HCT116 (cell line): ENCODE results near the gene TRMT2A. TPM values are rescaled to one million over a fixed set of nuclear protein-coding genes. Genes with fewer than 3 reads are reported as not detected.

Experiments
- ATAC-seq: fragments of 200-7000 bp; cut with Tn5 transposase; 2 replicates; pipeline ENCODE4 v1.9.1; 2020; ENCODE audit warnings: mild to moderate bottlenecking, moderate library complexity
- BruUV-seq: library from RNA; stranded (reverse); fragments of 400-500 nt; replicated peaks from 2 replicates; lab custom pipeline; 2021; lab: Mats Ljungman, UMichigan
- CTCF ChIA-PET: fragments of 300-600 bp; sonication (Branson Sonifier 250); formaldehyde crosslinking; loops from one replicate; lab custom pipeline; 2021; ENCODE audit warnings: antibody characterized with exemption; lab: Charles Lee
- POLR2A ChIA-PET: fragments of 300-600, 350-600 bp; sonication (Branson Sonifier 250); formaldehyde crosslinking; loops from one replicate; lab custom pipeline; 2021; ENCODE audit warnings: antibody characterized with exemption; lab: Charles Lee
- RAD21 ChIA-PET, 2 experiments: fragments of 300-600 bp; sonication (Branson Sonifier 250); formaldehyde crosslinking; loops; one replicate each; lab custom pipeline; 2023; ENCODE audit warnings: low total read pairs in 2 of 2; ENCODE audit not compliant: uncharacterized antibody in 2 of 2, unreplicated experiment in 2 of 2, low non-redundant PET in 1 of 2; lab: Charles Lee
- DNase-seq: peaks from one replicate; pipeline ENCODE4 v3.0.0-alpha.2; 2010; ENCODE audit warnings: low read depth, low spot score
- H2AFZ ChIP-seq: fragments of 200-600 bp; shearing (Covaris generic), sonication (generic); 2 replicates; pipeline ENCODE4 v1.6.1; 2017; ENCODE audit warnings: low read depth, mixed run types, mixed read lengths, antibody characterized with exemption, low read length; ENCODE audit not compliant: poor library complexity, severe bottlenecking
- H3K27ac ChIP-seq: 2 replicates; pipeline ENCODE4 v1.5.1; 2012; ENCODE audit warnings: low read depth, low read length
- H3K27me3 ChIP-seq: fragments of 200-600 bp; sonication (generic); 2 replicates; pipeline ENCODE4 v1.6.1; 2016; ENCODE audit warnings: mixed run types, low read length, mixed read lengths; ENCODE audit not compliant: insufficient read depth
- H3K36me3 ChIP-seq, 2 experiments: fragments of 200-500 bp in 1 of 2; fragments of 200-600 bp in 1 of 2; sonication (Bioruptor generic) in 1 of 2; sonication (generic) in 1 of 2; 2 replicates each; pipeline versions ENCODE4 v1.5.1 to v1.6.1; 2014 to 2016; ENCODE audit warnings: low read length in 2 of 2, inconsistent platforms in 1 of 2, mixed read lengths in 1 of 2, mixed run types in 1 of 2; ENCODE audit not compliant: insufficient read depth in 2 of 2, control insufficient read depth in 1 of 2
- H3K4me1 ChIP-seq, 2 experiments: fragments of 200-600 bp in 1 of 2; sonication (generic) in 1 of 2; 2 replicates each; pipeline versions ENCODE4 v1.5.1 to v1.6.1; 2012 to 2017; ENCODE audit warnings: low read length in 2 of 2, inconsistent platforms in 1 of 2, mild to moderate bottlenecking in 1 of 2, mixed read lengths in 1 of 2, mixed run types in 1 of 2, moderate library complexity in 1 of 2; ENCODE audit not compliant: insufficient read depth in 2 of 2, control insufficient read depth in 1 of 2
- H3K4me2 ChIP-seq: fragments of 200-600 bp; sonication (generic); 2 replicates; pipeline ENCODE4 v1.6.1; 2017; ENCODE audit warnings: mixed run types, low read length, mixed read lengths
- H3K4me3 ChIP-seq, 2 experiments: fragments of 200-600 bp in 1 of 2; sonication (generic) in 1 of 2; replicated peaks in 1 of 2; 2 replicates each; pipeline ENCODE4 v1.5.1; 2011 to 2016; ENCODE audit warnings: low read length in 2 of 2, control low read depth in 1 of 2, low read depth in 1 of 2, mild to moderate bottlenecking in 1 of 2, mixed read lengths in 1 of 2, mixed run types in 1 of 2
- H3K79me2 ChIP-seq: fragments of 200-600 bp; sonication (generic); 2 replicates; pipeline ENCODE4 v1.6.1; 2017; ENCODE audit warnings: mild to moderate bottlenecking, mixed run types, low read length, moderate library complexity, mixed read lengths; ENCODE audit not compliant: insufficient read depth
- H3K9ac ChIP-seq: fragments of 200-600 bp; sonication (generic); 2 replicates; pipeline ENCODE4 v1.6.1; 2016; ENCODE audit warnings: low read length, mixed read lengths
- H3K9me2 ChIP-seq: fragments of 200-600 bp; sonication (generic), shearing (Covaris generic); 2 replicates; pipeline ENCODE4 v1.6.1; 2017; ENCODE audit warnings: mixed run types, mild to moderate bottlenecking, moderate library complexity; ENCODE audit not compliant: insufficient read depth
- H3K9me3 ChIP-seq, 2 experiments: fragments of 200-500 bp in 1 of 2; fragments of 200-600 bp in 1 of 2; sonication (Bioruptor generic) in 1 of 2; sonication (generic) in 1 of 2; 2 replicates each; pipeline ENCODE4 v1.6.1; 2014 to 2017; ENCODE audit warnings: low read length in 2 of 2, mixed read lengths in 2 of 2, inconsistent platforms in 1 of 2, low read depth in 1 of 2, mild to moderate bottlenecking in 1 of 2, mixed run types in 1 of 2, moderate library complexity in 1 of 2; ENCODE audit not compliant: control insufficient read depth in 1 of 2, insufficient read depth in 1 of 2
- H4K20me1 ChIP-seq: fragments of 200-600 bp; sonication (generic), shearing (Covaris generic); 2 replicates; pipeline ENCODE4 v1.6.1; 2017; ENCODE audit warnings: mixed run types, mild to moderate bottlenecking, moderate library complexity; ENCODE audit not compliant: insufficient read depth
- CBX3 ChIP-seq: IDR thresholded peaks from 2 replicates; pipeline ENCODE4 v1.6.1; 2012; ENCODE audit warnings: low read depth
- CEBPB ChIP-seq: IDR thresholded peaks from 2 replicates; pipeline ENCODE4 v1.6.1; 2012; ENCODE audit warnings: low read depth
- FOSL1 ChIP-seq: IDR thresholded peaks from 2 replicates; pipeline ENCODE4 v1.6.1; 2012; ENCODE audit warnings: low read depth
- POLR2A ChIP-seq: IDR thresholded peaks from 2 replicates; pipeline ENCODE4 v1.7.0; 2011; ENCODE audit warnings: borderline replicate concordance; ENCODE audit not compliant: insufficient read depth, insufficient read length; ENCODE audit errors: extremely low read depth
- POLR2AphosphoS5 ChIP-seq: IDR thresholded peaks from 2 replicates; pipeline ENCODE4 v1.6.1; 2011; ENCODE audit warnings: mild to moderate bottlenecking, low read depth, low read length, moderate library complexity
- SIN3A ChIP-seq: IDR thresholded peaks from 2 replicates; pipeline ENCODE4 v1.6.1; 2012; ENCODE audit warnings: low read depth
- SRF ChIP-seq: IDR thresholded peaks from 2 replicates; pipeline ENCODE4 v1.6.1; 2012; ENCODE audit warnings: low read depth
- TCF7L2 ChIP-seq: IDR thresholded peaks from 2 replicates; pipeline ENCODE4 v1.7.0; 2011; ENCODE audit warnings: borderline replicate concordance, inconsistent platforms; ENCODE audit not compliant: insufficient read depth, insufficient read length; ENCODE audit errors: extremely low read depth
- YY1 ChIP-seq: IDR thresholded peaks from 2 replicates; pipeline ENCODE4 v1.6.1; 2011; ENCODE audit warnings: low read length, low read depth, moderate library complexity, mild to moderate bottlenecking; ENCODE audit not compliant: insufficient replicate concordance; ENCODE audit errors: extremely low read depth
- ZFX ChIP-seq: fragments of 450-650 bp; IDR thresholded peaks from 2 replicates; pipeline ENCODE4 v1.6.1; 2017
- intact Hi-C: fragments of 100-400 bp; cut with micrococcal nuclease; formaldehyde crosslinking; loops from 2 replicates; pipeline ENCODE4 v1.10.0; 2022
- total RNA-seq: library from RNA; stranded (reverse); gene quantifications from one replicate; pipeline ENCODE4 v1.2.1, GENCODE V29; 2021; ENCODE audit not compliant: unreplicated experiment
- TF ChIP-seq, protein P1 (sequence below): IDR thresholded peaks from 2 replicates; pipeline ENCODE4 v1.6.1; 2012
- TF ChIP-seq, protein P2 (sequence below): IDR thresholded peaks from 2 replicates; pipeline ENCODE4 v1.6.1; 2011; ENCODE audit warnings: mild to moderate bottlenecking, low read length, moderate library complexity; ENCODE audit not compliant: insufficient replicate concordance; ENCODE audit errors: extremely low read depth
- TF ChIP-seq, protein P3 (sequence below): IDR thresholded peaks from 2 replicates; pipeline ENCODE4 v1.6.1; 2012; ENCODE audit warnings: low read depth
- TF ChIP-seq, protein P4 (sequence below), 3 experiments: fragments of 200-600 bp in 1 of 3; sonication (generic) in 1 of 3; IDR thresholded peaks in 2 of 3; conservative IDR thresholded peaks in 1 of 3; 2 replicates each; pipeline ENCODE4 v1.5.1; 2012 to 2017; ENCODE audit warnings: low read depth in 2 of 3, low read length in 2 of 3, antibody characterized with exemption in 1 of 3, borderline replicate concordance in 1 of 3, control low read depth in 1 of 3, mild to moderate bottlenecking in 1 of 3, mixed read lengths in 1 of 3, mixed run types in 1 of 3, moderate library complexity in 1 of 3; ENCODE audit not compliant: insufficient read depth in 1 of 3
- TF ChIP-seq, protein P5 (sequence below): IDR thresholded peaks from 2 replicates; pipeline ENCODE4 v1.6.1; 2012

Gene TRMT2A
- total RNA-seq, 1 experiment from 2014 or later = 67.3 TPM

DNA sequence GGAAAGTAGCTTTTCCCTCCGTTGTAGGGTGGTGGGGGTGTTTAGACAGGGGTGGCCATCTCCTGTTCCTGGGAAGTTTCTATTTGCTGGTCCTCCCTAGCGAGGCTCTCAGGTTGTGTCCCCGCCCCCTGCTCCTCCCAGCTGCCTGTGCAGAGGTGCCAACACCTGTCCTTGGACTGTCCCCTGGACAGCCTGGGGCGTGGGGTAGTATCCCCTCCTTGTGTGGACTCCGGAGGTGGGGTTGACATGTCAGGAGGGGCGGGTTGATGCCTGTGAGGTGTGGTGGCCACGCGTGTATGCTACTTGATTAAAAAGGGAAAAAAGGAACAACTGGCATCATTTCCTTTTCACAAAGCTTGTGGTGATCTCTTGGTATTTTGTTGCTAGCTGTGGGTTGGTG lies 15.4 kb downstream of the TRMT2A start:
- RAD21 ChIA-PET = no interaction called here
- Histone ChIP-seq H3K27ac (no peak overlapping the region), H2AFZ (no peak overlapping the region), H4K20me1 (0 out of 2 replicates have a peak, but pooled peaks cover 2% of the 10 kb centered on the region), H3K27me3 (no peaks in the 10 kb centered on the region), H3K4me1 (no peaks in the 10 kb centered on the region), H3K9me2 (no peaks in the 10 kb centered on the region), H3K36me3 (peaks cover 48 to 68% of the 10 kb centered on the region in 2 experiments), H3K9me3 (no peaks in the 10 kb centered on the region), H3K79me2 (peaks cover 86% of the 10 kb centered on the region), H3K4me3 (no peak overlapping the region), H3K4me2 (no peak overlapping the region), H3K9ac (no peak overlapping the region)
- no peak for TF ChIP-seq POLR2AphosphoS5
- TF ChIP-seq SRF = no peak
- TF ChIP-seq CBX3 = no peak
- no peak for TF ChIP-seq ZFX
- TF ChIP-seq CEBPB = no peak
- TF ChIP-seq, protein P1, sequence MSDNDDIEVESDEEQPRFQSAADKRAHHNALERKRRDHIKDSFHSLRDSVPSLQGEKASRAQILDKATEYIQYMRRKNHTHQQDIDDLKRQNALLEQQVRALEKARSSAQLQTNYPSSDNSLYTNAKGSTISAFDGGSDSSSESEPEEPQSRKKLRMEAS = no peak
- no peak for TF ChIP-seq POLR2A
- TF ChIP-seq SIN3A = no peak
- TF ChIP-seq, protein P2, sequence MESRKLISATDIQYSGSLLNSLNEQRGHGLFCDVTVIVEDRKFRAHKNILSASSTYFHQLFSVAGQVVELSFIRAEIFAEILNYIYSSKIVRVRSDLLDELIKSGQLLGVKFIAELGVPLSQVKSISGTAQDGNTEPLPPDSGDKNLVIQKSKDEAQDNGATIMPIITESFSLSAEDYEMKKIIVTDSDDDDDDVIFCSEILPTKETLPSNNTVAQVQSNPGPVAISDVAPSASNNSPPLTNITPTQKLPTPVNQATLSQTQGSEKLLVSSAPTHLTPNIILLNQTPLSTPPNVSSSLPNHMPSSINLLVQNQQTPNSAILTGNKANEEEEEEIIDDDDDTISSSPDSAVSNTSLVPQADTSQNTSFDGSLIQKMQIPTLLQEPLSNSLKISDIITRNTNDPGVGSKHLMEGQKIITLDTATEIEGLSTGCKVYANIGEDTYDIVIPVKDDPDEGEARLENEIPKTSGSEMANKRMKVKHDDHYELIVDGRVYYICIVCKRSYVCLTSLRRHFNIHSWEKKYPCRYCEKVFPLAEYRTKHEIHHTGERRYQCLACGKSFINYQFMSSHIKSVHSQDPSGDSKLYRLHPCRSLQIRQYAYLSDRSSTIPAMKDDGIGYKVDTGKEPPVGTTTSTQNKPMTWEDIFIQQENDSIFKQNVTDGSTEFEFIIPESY = no peak
- TF ChIP-seq, protein P3, sequence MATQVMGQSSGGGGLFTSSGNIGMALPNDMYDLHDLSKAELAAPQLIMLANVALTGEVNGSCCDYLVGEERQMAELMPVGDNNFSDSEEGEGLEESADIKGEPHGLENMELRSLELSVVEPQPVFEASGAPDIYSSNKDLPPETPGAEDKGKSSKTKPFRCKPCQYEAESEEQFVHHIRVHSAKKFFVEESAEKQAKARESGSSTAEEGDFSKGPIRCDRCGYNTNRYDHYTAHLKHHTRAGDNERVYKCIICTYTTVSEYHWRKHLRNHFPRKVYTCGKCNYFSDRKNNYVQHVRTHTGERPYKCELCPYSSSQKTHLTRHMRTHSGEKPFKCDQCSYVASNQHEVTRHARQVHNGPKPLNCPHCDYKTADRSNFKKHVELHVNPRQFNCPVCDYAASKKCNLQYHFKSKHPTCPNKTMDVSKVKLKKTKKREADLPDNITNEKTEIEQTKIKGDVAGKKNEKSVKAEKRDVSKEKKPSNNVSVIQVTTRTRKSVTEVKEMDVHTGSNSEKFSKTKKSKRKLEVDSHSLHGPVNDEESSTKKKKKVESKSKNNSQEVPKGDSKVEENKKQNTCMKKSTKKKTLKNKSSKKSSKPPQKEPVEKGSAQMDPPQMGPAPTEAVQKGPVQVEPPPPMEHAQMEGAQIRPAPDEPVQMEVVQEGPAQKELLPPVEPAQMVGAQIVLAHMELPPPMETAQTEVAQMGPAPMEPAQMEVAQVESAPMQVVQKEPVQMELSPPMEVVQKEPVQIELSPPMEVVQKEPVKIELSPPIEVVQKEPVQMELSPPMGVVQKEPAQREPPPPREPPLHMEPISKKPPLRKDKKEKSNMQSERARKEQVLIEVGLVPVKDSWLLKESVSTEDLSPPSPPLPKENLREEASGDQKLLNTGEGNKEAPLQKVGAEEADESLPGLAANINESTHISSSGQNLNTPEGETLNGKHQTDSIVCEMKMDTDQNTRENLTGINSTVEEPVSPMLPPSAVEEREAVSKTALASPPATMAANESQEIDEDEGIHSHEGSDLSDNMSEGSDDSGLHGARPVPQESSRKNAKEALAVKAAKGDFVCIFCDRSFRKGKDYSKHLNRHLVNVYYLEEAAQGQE = no peak
- TF ChIP-seq YY1 = no peak
- TF ChIP-seq TCF7L2 = no peak
- no peak for TF ChIP-seq FOSL1
- TF ChIP-seq, protein P4, sequence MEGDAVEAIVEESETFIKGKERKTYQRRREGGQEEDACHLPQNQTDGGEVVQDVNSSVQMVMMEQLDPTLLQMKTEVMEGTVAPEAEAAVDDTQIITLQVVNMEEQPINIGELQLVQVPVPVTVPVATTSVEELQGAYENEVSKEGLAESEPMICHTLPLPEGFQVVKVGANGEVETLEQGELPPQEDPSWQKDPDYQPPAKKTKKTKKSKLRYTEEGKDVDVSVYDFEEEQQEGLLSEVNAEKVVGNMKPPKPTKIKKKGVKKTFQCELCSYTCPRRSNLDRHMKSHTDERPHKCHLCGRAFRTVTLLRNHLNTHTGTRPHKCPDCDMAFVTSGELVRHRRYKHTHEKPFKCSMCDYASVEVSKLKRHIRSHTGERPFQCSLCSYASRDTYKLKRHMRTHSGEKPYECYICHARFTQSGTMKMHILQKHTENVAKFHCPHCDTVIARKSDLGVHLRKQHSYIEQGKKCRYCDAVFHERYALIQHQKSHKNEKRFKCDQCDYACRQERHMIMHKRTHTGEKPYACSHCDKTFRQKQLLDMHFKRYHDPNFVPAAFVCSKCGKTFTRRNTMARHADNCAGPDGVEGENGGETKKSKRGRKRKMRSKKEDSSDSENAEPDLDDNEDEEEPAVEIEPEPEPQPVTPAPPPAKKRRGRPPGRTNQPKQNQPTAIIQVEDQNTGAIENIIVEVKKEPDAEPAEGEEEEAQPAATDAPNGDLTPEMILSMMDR (IDR thresholded peaks at IDR 0.05 in 2 of 3, conservative IDR thresholded peaks at IDR 0.05 in 1 of 3; ENCODE audit: borderline replicate concordance in 1 of 3, insufficient read depth in 1 of 3, low read depth in 2 of 3, low read length in 2 of 3) = no peak
- TF ChIP-seq, protein P5, sequence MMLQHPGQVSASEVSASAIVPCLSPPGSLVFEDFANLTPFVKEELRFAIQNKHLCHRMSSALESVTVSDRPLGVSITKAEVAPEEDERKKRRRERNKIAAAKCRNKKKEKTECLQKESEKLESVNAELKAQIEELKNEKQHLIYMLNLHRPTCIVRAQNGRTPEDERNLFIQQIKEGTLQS = no peak
- no TSS peak for BruUV-seq
- intact Hi-C loops = no loop called here
- DNase-seq (no peak), ATAC-seq (0 out of 2 replicates have a peak, but pooled peaks have one; percentile 20)
- POLR2A ChIA-PET = no interaction called here
- CTCF ChIA-PET = no interaction called here
